GM23248 (cell line): Measurements from ENCODE around the gene CNNM4.

ENCODE experiments used
- EZH2 ChIP-seq: fragments of 200-600 bp; sonication (generic); IDR thresholded peaks from 2 replicates; pipeline ENCODE4 v1.6.1; 2018; ENCODE audit warnings: antibody characterized with exemption, mild to moderate bottlenecking; ENCODE audit not compliant: insufficient read depth, poor library complexity, severe bottlenecking
- EZH2phosphoT487 ChIP-seq: fragments of 200-600 bp; sonication (generic); IDR thresholded peaks from 2 replicates; pipeline ENCODE4 v1.6.1; 2018; ENCODE audit warnings: antibody characterized with exemption, moderate library complexity, mild to moderate bottlenecking, low read depth; ENCODE audit not compliant: insufficient read depth

- no peak for TF ChIP-seq EZH2phosphoT487
- no peak for TF ChIP-seq EZH2
These were observed 27.9 kb downstream of the CNNM4 start for GRCh38 chr2:96788442-96789244.
